Measurements from ENCODE around the gene ORAI3. TPM values are rescaled to one million over a fixed set of nuclear protein-coding genes. Genes with fewer than 3 reads are reported as not detected.

Gene ORAI3
- total and polyA plus RNA-seq, 2 of the 13 experiments (the other 11 are each of a cell fraction or from before 2014, with no cell fraction given): 11.4 to 32.0 TPM

DNA sequence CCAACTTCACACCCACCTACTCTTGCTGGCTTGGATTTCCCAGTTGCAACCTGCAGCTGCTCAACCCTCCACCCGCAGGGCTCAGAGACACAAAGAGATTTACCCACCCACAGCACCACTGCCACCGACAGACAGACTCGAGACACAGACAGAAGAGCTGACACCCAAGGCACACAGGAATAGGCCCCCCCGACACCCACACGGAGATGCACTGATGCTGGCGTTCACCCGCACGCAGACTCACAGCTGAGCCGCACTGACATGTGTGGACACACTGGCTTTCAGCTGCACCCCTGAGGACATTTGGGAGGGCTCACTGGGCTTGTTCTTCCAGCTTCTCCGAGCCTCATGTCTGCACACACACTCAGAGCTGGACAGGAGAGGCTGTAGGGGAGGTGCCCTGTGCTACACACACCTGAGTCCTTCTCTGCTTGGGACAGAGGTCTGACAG lies 53.4 kb downstream of the ORAI3 start (continued):
- peak; percentile 13; the same call in 1 of the 2 replicates for TF ChIP-seq MAZ (IDR thresholded peaks at IDR 0.05; ENCODE audit: borderline replicate concordance, low read depth, low read length)
- peak; percentile 15; the same call in 1 of the 2 replicates for TF ChIP-seq MAZ (CRISPR knock-in tag; IDR thresholded peaks at IDR 0.05; ENCODE audit: low read depth)
- TF ChIP-seq, protein P1, sequence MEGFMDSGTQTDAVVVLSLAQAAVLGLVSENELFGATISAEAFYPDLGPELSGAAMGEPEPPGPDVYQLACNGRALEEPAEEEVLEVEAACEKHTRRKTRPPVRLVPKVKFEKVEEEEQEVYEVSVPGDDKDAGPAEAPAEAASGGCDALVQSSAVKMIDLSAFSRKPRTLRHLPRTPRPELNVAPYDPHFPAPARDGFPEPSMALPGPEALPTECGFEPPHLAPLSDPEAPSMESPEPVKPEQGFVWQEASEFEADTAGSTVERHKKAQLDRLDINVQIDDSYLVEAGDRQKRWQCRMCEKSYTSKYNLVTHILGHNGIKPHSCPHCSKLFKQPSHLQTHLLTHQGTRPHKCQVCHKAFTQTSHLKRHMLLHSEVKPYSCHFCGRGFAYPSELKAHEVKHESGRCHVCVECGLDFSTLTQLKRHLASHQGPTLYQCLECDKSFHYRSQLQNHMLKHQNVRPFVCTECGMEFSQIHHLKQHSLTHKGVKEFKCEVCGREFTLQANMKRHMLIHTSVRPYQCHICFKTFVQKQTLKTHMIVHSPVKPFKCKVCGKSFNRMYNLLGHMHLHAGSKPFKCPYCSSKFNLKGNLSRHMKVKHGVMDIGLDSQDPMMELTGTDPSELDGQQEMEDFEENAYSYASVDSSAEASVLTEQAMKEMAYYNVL (CRISPR knock-in tag; IDR thresholded peaks at IDR 0.05; ENCODE audit: borderline replicate concordance): 0 out of 2 replicates have a peak, but pooled peaks have one; percentile 31
- TF ChIP-seq ETV5 (CRISPR knock-in tag; IDR thresholded peaks at IDR 0.05; ENCODE audit: borderline replicate concordance): 0 out of 2 replicates have a peak, but pooled peaks have one; percentile 5
- no peak for TF ChIP-seq NBN (conservative IDR thresholded peaks at IDR 0.05)
- TF ChIP-seq GPN1 (CRISPR knock-in tag; IDR thresholded peaks at IDR 0.05; ENCODE audit: borderline replicate concordance): no peak
- TF ChIP-seq ZIK1 (CRISPR knock-in tag; IDR thresholded peaks at IDR 0.05; ENCODE audit: borderline replicate concordance, low read depth): peak; percentile 70; the same call in 1 of the 2 replicates
- TF ChIP-seq, protein P2, sequence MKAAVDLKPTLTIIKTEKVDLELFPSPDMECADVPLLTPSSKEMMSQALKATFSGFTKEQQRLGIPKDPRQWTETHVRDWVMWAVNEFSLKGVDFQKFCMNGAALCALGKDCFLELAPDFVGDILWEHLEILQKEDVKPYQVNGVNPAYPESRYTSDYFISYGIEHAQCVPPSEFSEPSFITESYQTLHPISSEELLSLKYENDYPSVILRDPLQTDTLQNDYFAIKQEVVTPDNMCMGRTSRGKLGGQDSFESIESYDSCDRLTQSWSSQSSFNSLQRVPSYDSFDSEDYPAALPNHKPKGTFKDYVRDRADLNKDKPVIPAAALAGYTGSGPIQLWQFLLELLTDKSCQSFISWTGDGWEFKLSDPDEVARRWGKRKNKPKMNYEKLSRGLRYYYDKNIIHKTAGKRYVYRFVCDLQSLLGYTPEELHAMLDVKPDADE (CRISPR knock-in tag; IDR thresholded peaks at IDR 0.05): no peak
- TF ChIP-seq, protein P3, sequence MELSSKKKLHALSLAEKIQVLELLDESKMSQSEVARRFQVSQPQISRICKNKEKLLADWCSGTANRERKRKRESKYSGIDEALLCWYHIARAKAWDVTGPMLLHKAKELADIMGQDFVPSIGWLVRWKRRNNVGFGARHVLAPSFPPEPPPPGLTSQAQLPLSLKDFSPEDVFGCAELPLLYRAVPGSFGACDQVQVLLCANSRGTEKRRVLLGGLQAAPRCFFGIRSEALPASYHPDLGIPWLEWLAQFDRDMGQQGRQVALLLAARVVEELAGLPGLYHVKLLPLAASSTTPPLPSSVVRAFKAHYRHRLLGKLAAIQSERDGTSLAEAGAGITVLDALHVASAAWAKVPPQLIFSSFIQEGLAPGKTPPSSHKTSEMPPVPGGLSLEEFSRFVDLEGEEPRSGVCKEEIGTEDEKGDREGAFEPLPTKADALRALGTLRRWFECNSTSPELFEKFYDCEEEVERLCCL (CRISPR knock-in tag; IDR thresholded peaks at IDR 0.05; ENCODE audit: borderline replicate concordance): no peak
- TF ChIP-seq RXRB (CRISPR knock-in tag; IDR thresholded peaks at IDR 0.05; ENCODE audit: borderline replicate concordance): no peak
- TF ChIP-seq TBX2 (CRISPR knock-in tag; IDR thresholded peaks at IDR 0.05; ENCODE audit: borderline replicate concordance): peak; percentile 3; the same call in 1 of the 2 replicates
- no peak for TF ChIP-seq SNRNP70 (IDR thresholded peaks at IDR 0.05; ENCODE audit: low read depth, low read length)
- TF ChIP-seq, protein P4, sequence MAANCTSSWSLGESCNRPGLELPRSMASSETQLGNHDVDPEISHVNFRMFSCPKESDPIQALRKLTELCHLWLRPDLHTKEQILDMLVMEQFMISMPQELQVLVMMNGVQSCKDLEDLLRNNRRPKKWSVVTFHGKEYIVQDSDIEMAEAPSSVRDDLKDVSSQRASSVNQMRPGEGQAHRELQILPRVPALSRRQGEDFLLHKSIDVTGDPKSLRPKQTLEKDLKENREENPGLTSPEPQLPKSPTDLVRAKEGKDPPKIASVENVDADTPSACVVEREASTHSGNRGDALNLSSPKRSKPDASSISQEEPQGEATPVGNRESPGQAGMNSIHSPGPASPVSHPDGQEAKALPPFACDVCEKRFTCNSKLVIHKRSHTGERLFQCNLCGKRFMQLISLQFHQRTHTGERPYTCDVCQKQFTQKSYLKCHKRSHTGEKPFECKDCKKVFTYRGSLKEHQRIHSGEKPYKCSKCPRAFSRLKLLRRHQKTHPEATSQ (CRISPR knock-in tag; IDR thresholded peaks at IDR 0.05; ENCODE audit: borderline replicate concordance): no peak
- no peak for TF ChIP-seq KDM5B (CRISPR knock-in tag; IDR thresholded peaks at IDR 0.05; ENCODE audit: borderline replicate concordance)
- TF ChIP-seq, protein P5, sequence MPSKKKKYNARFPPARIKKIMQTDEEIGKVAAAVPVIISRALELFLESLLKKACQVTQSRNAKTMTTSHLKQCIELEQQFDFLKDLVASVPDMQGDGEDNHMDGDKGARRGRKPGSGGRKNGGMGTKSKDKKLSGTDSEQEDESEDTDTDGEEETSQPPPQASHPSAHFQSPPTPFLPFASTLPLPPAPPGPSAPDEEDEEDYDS (CRISPR knock-in tag; IDR thresholded peaks at IDR 0.05): no peak
- TF ChIP-seq, protein P6, sequence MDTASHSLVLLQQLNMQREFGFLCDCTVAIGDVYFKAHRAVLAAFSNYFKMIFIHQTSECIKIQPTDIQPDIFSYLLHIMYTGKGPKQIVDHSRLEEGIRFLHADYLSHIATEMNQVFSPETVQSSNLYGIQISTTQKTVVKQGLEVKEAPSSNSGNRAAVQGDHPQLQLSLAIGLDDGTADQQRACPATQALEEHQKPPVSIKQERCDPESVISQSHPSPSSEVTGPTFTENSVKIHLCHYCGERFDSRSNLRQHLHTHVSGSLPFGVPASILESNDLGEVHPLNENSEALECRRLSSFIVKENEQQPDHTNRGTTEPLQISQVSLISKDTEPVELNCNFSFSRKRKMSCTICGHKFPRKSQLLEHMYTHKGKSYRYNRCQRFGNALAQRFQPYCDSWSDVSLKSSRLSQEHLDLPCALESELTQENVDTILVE (CRISPR knock-in tag; IDR thresholded peaks at IDR 0.05): no peak
- no peak for TF ChIP-seq ZNF329 (CRISPR knock-in tag; IDR thresholded peaks at IDR 0.05; ENCODE audit: low read depth)
- no peak for TF ChIP-seq NR2C2 (CRISPR knock-in tag; IDR thresholded peaks at IDR 0.05; ENCODE audit: borderline replicate concordance)
- TF ChIP-seq TEAD3 (CRISPR knock-in tag; optimal IDR thresholded peaks at IDR 0.05; ENCODE audit: borderline replicate concordance): no peak
- TF ChIP-seq NFYC (CRISPR knock-in tag; IDR thresholded peaks at IDR 0.05): no peak
- peak; percentile 75; the same call in 1 of the 2 replicates for TF ChIP-seq ZNF737 (CRISPR knock-in tag; IDR thresholded peaks at IDR 0.05; ENCODE audit: borderline replicate concordance)
- TF ChIP-seq ZNF484 (CRISPR knock-in tag; IDR thresholded peaks at IDR 0.05; ENCODE audit: borderline replicate concordance, low read depth): no peak
